ENCODE data around the gene MAN1C1. TPM values are rescaled to one million over a fixed set of nuclear protein-coding genes. Genes with fewer than 3 reads are reported as not detected.

The MAN1C1 gene
- polyA plus RNA-seq, 1 donor from 2014 or later, result 1.3 TPM

- Histone ChIP-seq H3K4me3 (ENCODE audit: low read length) (no peak overlapping the region), H2AFZ (ENCODE audit: low read depth, low read length) (no peak overlapping the region), H3K4me2 (ENCODE audit: low read length) (no peak overlapping the region)
Measured at GRCh38 chr1:25702101-25702775, 85.6 kb downstream of the MAN1C1 start.

GRCh38 chr1:25703041-25703440 lies 86.5 kb downstream of the MAN1C1 start:
- H3K9me3 ChIP-seq (ENCODE audit: low read length), result no peaks in the 10 kb centered on the region

More at GRCh38 chr1:25702101-25702775, 85.6 kb downstream of the MAN1C1 start:
- no peaks in the 10 kb centered on the region for H3K36me3 ChIP-seq (ENCODE audit: insufficient read depth, low read length)
- no peaks in the 10 kb centered on the region for H3F3A ChIP-seq (ENCODE audit: insufficient read depth, low read length, poor library complexity, severe bottlenecking)
- no peak overlapping the region for H3K27ac ChIP-seq (ENCODE audit: low read length)
- no peaks in the 10 kb centered on the region for H3K79me2 ChIP-seq (replicated peaks; ENCODE audit: insufficient read depth, low read length)
- H3K9me3 ChIP-seq (ENCODE audit: low read length), result no peaks in the 10 kb centered on the region
- H4K20me1 ChIP-seq (ENCODE audit: insufficient read depth), result no peaks in the 10 kb centered on the region
- H3K9me2 ChIP-seq (ENCODE audit: insufficient read depth, low read length), result no peaks in the 10 kb centered on the region
- TF ChIP-seq SMC3 (conservative IDR thresholded peaks at IDR 0.05; ENCODE audit: poor library complexity), result no peak
- no peak for TF ChIP-seq TAF1 (IDR thresholded peaks at IDR 0.05; ENCODE audit: low read depth)
- no peak for TF ChIP-seq EP300 (conservative IDR thresholded peaks at IDR 0.05; ENCODE audit: poor library complexity, severe bottlenecking)
- TF ChIP-seq REST (IDR thresholded peaks at IDR 0.05; ENCODE audit: borderline replicate concordance), result no peak
- no peak overlapping the region for H3K9ac ChIP-seq (ENCODE audit: low read length)
- H3K27me3 ChIP-seq (ENCODE audit: insufficient read depth, low read depth, low read length), result no peaks in the 10 kb centered on the region

More at GRCh38 chr1:25703041-25703440, 86.5 kb downstream of the MAN1C1 start:
- Histone ChIP-seq H3K4me3 (ENCODE audit: low read length) (no peak overlapping the region), H3K9ac (ENCODE audit: low read length) (no peak overlapping the region), H3K27me3 (ENCODE audit: insufficient read depth, low read depth, low read length) (no peaks in the 10 kb centered on the region), H3K9me2 (ENCODE audit: insufficient read depth, low read length) (no peaks in the 10 kb centered on the region), H3K4me2 (ENCODE audit: low read length) (no peak overlapping the region), H3F3A (ENCODE audit: insufficient read depth, low read length, poor library complexity, severe bottlenecking) (no peaks in the 10 kb centered on the region), H3K79me2 (replicated peaks; ENCODE audit: insufficient read depth, low read length) (no peaks in the 10 kb centered on the region), H3K36me3 (ENCODE audit: insufficient read depth, low read length) (no peaks in the 10 kb centered on the region), H3K27ac (ENCODE audit: low read length) (no peak overlapping the region), H2AFZ (ENCODE audit: low read depth, low read length) (no peak overlapping the region), H4K20me1 (ENCODE audit: insufficient read depth) (no peaks in the 10 kb centered on the region)
- TF ChIP-seq POLR2AphosphoS5 (IDR thresholded peaks at IDR 0.05) (no peak), RAD21 (conservative IDR thresholded peaks at IDR 0.05) (no peak), EP300 (conservative IDR thresholded peaks at IDR 0.05; ENCODE audit: poor library complexity, severe bottlenecking) (no peak), SMC3 (conservative IDR thresholded peaks at IDR 0.05; ENCODE audit: poor library complexity) (no peak), TAF1 (IDR thresholded peaks at IDR 0.05; ENCODE audit: low read depth) (no peak), REST (IDR thresholded peaks at IDR 0.05; ENCODE audit: borderline replicate concordance) (no peak), CTCF (IDR thresholded peaks at IDR 0.05; ENCODE audit: poor library complexity, severe bottlenecking) (no peak), MXI1 (conservative IDR thresholded peaks at IDR 0.05; ENCODE audit: poor library complexity, severe bottlenecking) (no peak), EZH2 (IDR thresholded peaks at IDR 0.05; ENCODE audit: borderline replicate concordance, insufficient read depth, low read length, poor library complexity, severe bottlenecking) (no peak)
